Activated naive CD4-positive, alpha-beta T cell (primary cell): Measurements from ENCODE around the gene ADAM12.
"Not testable (repeated sequence)": the region's sequence is repeated elsewhere in the genome, so short reads cannot be mapped to it uniquely, and the experiment has no call there.

Source experiments
- DNase-seq, 4 experiments: peaks; one replicate each; lab custom pipeline; 2025; lab: John Stamatoyannopoulos, UW

ADAM12 gene

GRCh38 chr10:126373972-126374371 lies 14.3 kb downstream of the ADAM12 start:
- DNase-seq, result no peak

- no peak for DNase-seq
These were observed 15.1 kb downstream of the ADAM12 start for GRCh38 chr10:126373147-126373546.

DNA sequence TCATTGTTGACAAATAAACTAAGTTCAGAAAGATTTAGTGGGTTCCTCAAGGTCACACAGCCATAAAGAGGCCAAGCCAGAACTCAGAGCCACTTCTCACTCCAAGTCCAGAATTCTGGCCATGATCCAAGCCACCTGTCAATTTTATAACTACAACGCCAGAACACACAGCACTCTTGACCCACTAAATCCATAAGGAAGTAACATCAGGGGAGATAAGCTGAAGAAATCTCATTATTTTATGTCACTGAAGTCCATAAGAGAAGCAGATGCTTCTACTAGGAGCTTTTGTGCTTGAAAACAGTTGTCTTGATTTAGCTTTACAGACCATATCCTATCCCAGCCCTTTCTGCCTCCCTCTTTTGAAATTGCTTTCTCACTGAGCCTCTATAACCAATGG lies 15.9 kb downstream of the ADAM12 start:
- DNase-seq, result no peak

- DNase-seq, result no peak
These were observed 19.1 kb downstream of the ADAM12 start for GRCh38 chr10:126369125-126369710.

DNA sequence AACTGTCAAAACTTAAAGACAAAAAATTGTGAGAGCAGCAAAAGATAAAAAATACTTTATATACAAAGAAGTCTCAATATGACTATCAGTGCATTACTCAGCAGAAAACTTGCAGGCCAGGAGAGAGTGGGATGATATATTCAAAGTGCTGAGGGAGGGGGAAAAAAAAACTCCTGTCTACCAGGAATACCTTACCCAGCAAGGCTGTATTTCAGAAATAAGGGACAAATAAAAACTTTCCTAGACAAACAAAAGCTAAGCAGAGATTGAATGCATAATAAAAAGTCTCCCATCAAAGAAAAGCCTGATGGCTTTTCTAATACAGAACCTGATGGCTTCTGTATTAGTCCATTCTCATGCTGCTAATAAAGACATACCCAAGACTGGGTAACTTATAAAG lies 31.1 kb downstream of the ADAM12 start:
- DNase-seq, result no peak

DNA sequence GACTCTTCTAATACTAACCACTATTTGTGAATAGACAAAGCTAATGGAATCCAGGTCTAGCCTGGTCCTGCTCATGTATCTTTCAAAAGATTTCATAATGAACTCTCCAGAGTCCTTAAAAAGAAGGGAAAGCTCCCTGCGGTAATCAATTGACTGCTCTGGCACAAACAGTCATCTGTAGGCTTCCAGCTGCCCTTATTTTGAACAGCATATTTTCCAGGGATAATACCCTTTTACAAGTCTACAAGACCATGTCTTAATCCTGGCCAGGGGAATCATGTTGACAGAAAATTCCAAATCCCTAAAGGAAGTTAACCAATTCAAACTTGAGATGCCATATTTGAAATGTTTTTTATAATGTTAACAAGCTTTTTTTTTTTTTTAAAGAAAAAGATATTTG lies 34.6 kb downstream of the ADAM12 start:
- no peak for DNase-seq

DNA sequence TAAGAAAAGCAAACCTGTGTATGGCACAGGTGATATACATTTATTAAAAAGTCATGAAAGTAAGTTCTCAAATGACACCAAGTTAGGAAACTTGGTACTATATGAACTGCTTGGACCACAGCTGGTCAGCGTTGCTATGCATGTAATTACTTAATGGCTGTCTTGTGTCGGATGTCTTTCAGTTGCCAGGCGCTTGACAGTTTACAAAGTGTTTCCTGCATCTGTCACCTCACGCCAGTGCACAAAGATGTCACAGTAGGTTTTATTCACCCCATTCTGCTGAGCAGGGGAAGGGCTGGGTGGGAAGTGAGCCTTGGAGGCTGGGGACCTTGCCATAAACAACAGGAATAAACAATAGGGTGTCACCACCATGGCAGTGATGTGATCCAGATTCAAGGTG lies 35.8 kb downstream of the ADAM12 start:
- no peak for DNase-seq

DNA sequence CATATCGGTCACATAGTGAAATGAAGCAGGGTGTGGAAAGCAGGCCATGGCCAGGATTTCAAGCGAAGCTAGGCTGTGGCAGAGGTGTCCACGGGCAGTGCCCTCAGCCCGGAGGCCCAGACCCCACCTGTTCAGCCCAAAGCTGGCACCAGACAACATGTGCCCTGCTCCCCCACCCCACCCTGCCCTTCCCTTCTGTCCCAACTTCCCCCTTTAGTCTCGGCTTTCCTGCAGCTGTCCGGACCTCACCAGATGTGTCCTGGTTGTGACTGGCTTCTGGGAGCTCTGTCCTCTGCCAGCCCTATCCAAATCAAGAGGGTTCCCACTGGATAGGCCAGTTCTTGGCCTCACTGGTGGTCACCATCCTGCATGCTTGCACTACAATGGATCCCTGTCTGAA lies 37.3 kb downstream of the ADAM12 start:
- no peak for DNase-seq

DNA sequence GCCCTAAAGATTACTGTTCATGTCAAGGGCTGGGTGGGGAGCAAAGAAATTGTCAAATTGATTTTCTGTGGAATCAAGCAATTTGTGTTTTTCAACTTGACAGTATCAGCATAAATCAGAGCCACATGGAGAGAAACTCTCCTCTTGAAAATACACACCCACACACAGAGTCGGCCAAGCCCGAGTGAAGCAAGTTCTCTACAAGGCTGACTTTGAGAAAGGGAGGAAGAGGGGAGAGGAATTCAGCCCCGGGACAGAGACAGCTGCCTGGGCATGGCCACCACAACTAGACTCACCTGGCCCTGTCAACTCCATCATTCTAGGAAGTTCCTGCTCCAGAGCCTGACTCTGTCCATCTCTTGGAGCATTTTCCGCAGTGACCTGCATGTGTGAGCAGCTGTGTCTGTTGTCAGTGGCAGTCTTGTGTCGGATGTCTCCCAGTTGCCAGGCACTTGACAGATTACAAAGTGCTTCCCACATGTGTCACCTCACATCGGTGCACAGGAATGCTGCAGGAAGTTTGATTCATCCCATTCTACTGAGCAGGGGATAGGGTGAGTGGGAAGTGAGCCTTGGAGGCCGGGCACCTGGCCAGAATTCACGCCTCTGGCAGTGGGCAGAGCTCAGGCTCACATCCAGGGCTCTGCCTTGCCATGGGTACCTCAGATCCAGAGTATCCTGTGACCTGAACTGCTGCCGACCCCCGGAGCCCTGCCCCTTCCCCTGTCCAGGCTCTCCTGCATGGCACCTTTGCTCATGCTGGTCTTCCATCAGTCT lies 37.9 kb downstream of the ADAM12 start:
- DNase-seq, result no peak

DNA sequence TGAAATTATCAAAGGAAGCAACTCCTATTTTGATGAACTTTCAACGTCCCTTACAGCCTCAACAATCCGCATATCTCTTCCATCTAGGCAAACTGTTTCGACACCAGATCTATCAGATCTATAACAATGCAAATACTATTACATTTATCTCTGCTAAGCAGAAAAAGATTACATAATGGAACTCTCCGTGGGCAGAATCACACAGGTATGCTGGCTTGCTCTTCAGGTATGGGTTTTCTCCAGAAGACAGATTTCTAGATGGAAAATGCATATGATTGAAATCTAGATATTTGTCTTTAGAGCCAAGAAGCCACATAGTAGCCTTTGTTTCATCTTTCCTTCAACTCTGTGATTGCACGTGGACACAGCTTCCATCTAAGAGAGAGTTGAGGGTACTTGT lies 38.6 kb downstream of the ADAM12 start:
- DNase-seq, result no peak

GRCh38 chr10:126349101-126349500 lies 39.2 kb downstream of the ADAM12 start:
- DNase-seq, result no peak

DNA sequence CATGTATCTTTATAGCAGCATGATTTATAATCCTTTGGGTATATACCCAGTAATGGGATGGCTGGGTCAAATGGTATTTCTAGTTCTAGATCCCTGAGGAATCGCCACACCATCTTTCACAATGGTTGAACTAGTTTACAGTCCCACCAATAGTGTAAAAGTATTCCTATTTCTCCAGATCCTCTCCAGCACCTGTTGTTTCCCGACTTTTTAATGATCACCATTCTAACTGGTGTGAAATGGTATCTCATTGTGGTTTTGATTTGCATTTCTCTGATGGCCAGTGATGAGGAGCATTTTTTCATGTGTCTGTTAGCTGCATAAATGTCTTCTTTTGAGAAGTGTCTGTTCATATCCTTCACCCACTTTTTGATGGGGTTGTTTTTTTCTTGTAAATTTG lies 44.8 kb downstream of the ADAM12 start:
- DNase-seq, result not testable (repeated sequence)

DNA sequence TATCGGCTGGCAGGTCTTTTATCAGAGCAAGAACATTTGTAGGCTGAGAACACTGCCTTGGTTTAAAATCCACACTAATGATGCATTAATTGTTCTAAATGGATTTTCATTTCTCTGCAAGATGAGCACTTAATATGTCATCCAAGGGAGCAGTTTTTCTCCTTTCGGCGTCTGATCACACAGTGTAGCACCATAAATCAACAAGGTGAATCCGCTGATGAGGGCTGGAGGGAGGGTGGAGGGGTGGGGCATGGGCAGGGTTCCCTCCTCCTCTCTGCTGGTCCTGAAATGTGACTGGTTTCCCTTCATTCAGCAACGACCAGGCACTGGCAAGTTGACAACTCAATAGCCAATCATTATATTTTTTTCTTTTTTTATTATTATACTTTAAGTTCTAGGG lies 45.6 kb downstream of the ADAM12 start:
- no peak for DNase-seq

DNA sequence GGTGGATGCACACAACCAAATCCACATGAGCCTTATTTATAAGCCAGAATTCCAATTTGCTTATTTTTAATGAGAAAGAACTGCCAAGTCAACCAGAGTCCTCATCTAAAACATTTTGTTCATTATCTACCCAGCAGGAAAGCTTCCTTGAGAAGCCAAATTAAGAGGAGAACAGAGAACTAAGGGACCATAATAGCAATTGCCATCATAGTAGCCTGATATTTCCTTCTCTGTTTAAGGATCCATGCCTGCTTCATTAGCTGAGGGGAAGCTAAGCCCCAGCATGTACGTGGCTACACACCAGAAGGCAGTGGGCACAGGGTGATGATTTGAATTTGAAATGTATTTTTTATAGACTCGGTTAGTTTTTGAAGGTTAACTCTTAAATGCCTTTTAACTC lies 46.8 kb downstream of the ADAM12 start:
- no peak for DNase-seq

DNA sequence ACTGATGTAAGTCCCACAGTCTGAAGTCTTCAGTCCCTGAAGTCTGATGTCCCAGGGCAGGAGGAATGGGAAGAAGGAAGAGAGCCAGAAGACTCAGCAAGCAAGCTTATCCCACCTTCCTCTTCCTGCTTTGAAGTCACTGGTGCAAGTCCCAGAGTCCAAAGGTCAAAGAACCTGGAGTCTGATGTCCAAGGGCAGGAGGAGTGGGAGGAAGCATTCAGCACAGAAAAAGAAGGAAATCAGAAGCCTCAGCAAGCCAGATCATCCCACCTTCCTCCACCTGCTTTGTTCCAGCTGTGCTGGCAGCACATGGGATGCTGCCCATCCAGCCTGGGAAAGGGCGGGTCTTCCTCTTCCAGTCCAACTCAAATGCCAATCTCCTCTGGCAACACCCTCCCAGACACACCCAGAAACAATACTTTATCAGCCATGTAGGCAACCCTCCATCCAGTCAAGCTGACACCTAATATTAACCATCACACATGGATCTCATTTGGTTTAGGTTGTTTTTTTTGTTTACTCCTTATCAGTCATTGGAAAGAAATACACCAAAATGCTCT lies 50.9 kb downstream of the ADAM12 start:
- DNase-seq, result no peak

DNA sequence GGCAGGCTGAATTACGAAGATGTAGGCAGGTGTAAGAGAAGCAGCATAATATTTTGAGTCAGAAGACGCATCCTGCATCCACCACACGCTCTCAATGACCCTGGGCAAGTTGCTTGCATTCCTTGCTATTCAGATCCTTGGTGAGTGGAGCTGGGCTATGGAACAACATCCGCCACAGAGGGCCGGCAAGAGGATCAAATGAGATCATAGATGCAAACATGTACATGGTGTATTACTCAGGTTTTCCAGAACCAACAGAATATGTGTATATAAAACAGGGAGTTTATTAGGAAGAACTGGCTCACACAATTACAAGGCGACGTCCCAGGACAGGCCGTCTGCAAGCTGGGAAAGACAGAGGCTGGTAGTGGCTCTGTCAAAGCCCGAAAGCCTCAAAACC lies 51.5 kb downstream of the ADAM12 start:
- DNase-seq, result no peak

DNA sequence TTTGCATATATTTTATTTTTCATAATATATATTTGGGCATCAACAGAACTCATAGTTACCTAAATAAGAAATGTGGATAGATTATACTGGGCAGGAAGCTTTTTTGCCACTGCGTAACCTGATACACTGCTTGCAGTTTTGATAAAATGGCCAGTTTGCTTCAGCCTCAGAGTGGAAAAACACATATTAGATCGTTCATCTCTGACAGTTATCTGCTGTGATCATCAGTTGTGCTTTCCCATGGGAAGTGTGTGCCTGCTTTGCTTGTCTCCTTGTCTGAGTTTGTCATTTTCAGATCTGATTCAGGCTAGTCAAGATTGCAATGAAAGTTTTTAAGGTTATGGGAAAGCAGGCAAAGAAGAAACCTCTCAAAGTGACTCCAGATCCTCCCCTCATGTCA lies 54.0 kb downstream of the ADAM12 start:
- no peak for DNase-seq

GRCh38 chr10:126332576-126332975 lies 55.7 kb downstream of the ADAM12 start:
- DNase-seq, result no peak

DNA sequence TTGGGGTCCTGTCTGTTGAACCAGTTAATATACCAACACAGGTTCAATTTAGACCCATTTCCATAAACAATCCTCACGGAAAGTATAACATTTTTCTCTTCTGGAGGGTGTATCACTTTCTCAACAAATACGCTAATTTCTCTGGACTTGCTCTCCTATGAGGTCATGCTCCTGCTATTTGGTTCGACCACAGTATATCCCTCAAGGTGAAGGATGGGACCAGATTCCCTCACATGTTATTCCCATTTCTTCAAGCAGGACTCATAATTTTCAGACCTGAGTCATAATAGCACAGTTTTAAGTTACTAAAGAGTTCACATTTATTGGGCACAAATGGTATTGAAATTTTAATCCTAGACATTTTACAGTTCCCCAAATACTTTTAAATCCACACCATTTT lies 57.2 kb downstream of the ADAM12 start:
- DNase-seq, result no peak

- no peak for DNase-seq
These were observed 63.5 kb downstream of the ADAM12 start for GRCh38 chr10:126324826-126325225.

- no peak for DNase-seq
These were observed 66.8 kb downstream of the ADAM12 start for GRCh38 chr10:126321440-126321839.

GRCh38 chr10:126317751-126318150 lies 70.5 kb downstream of the ADAM12 start:
- no peak for DNase-seq

- DNase-seq, result no peak
These were observed 72.6 kb downstream of the ADAM12 start for GRCh38 chr10:126315494-126316177.
